ENCODE data around the gene RAET1L.

DNA sequence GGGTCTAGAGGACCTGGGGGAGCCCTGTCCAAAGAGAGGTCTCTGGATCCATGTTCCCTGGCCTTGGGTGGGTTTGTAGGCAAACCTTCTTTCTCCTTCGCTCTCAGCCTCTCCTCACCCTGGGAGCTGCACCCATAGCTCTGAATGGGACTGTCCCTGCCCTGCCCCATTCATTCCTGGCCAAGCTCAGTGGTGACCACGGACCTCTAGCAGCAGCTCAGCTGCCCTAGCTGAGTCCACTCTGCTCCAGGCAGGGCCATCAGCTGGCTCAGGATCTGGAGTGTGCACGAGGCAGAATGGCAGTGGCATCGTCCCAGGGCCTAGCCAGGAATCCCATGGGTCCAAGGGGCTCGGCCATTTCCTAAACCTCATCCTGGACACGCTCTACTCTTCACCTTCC lies 38.3 kb upstream of the RAET1L start:
- TF ChIP-seq, protein P1, sequence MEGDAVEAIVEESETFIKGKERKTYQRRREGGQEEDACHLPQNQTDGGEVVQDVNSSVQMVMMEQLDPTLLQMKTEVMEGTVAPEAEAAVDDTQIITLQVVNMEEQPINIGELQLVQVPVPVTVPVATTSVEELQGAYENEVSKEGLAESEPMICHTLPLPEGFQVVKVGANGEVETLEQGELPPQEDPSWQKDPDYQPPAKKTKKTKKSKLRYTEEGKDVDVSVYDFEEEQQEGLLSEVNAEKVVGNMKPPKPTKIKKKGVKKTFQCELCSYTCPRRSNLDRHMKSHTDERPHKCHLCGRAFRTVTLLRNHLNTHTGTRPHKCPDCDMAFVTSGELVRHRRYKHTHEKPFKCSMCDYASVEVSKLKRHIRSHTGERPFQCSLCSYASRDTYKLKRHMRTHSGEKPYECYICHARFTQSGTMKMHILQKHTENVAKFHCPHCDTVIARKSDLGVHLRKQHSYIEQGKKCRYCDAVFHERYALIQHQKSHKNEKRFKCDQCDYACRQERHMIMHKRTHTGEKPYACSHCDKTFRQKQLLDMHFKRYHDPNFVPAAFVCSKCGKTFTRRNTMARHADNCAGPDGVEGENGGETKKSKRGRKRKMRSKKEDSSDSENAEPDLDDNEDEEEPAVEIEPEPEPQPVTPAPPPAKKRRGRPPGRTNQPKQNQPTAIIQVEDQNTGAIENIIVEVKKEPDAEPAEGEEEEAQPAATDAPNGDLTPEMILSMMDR (conservative IDR thresholded peaks at IDR 0.05 in 1 of 2, IDR thresholded peaks at IDR 0.05 in 1 of 2; ENCODE audit: extremely low read depth in 1 of 2, insufficient read depth in 1 of 2, low read depth in 1 of 2, low read length in 2 of 2) = no peak
- no peak for TF ChIP-seq EZH2 (IDR thresholded peaks at IDR 0.05; ENCODE audit: borderline replicate concordance, low read length)

Measured in mammary epithelial cell (primary cell).